Ishikawa (cell line): ENCODE measurements around the gene UCK1.

ENCODE experiments used
- CEBPB ChIP-seq: IDR thresholded peaks from 2 replicates; pipeline ENCODE4 v1.6.1; 2012
- CREB1 ChIP-seq: IDR thresholded peaks from 2 replicates; pipeline ENCODE4 v1.6.1; 2012; ENCODE audit warnings: low read depth
- EGR1 ChIP-seq: IDR thresholded peaks from 2 replicates; pipeline ENCODE4 v1.6.1; 2012
- EP300 ChIP-seq: IDR thresholded peaks from 2 replicates; pipeline ENCODE4 v1.6.1; 2012; ENCODE audit warnings: borderline replicate concordance
- FOXM1 ChIP-seq: IDR thresholded peaks from 2 replicates; pipeline ENCODE4 v1.6.1; 2012; ENCODE audit warnings: low read depth, borderline replicate concordance
- NFIC ChIP-seq: IDR thresholded peaks from 2 replicates; pipeline ENCODE4 v1.6.1; 2012
- RAD21 ChIP-seq: IDR thresholded peaks from 2 replicates; pipeline ENCODE4 v1.6.1; 2012; ENCODE audit warnings: low read depth
- TAF1 ChIP-seq: IDR thresholded peaks from 2 replicates; pipeline ENCODE4 v1.6.1; 2012; ENCODE audit warnings: low read depth, mild to moderate bottlenecking
- TCF12 ChIP-seq: IDR thresholded peaks from 2 replicates; pipeline ENCODE4 v1.6.1; 2012; ENCODE audit warnings: low read depth
- TEAD4 ChIP-seq: IDR thresholded peaks from 2 replicates; pipeline ENCODE4 v1.6.1; 2012
- YY1 ChIP-seq: IDR thresholded peaks from 2 replicates; pipeline ENCODE4 v1.6.1; 2012; ENCODE audit warnings: low read depth
- ZBTB7A ChIP-seq: IDR thresholded peaks from 2 replicates; pipeline ENCODE4 v1.6.1; 2012; ENCODE audit warnings: low read depth
- TF ChIP-seq, protein P1 (sequence below): IDR thresholded peaks from 2 replicates; pipeline ENCODE4 v1.6.1; 2012
- TF ChIP-seq, protein P2 (sequence below): IDR thresholded peaks from 2 replicates; pipeline ENCODE4 v1.6.1; 2012
- TF ChIP-seq, protein P3 (sequence below): IDR thresholded peaks from 2 replicates; pipeline ENCODE4 v1.6.1; 2012; ENCODE audit warnings: low read depth, mild to moderate bottlenecking

UCK1 gene

DNA sequence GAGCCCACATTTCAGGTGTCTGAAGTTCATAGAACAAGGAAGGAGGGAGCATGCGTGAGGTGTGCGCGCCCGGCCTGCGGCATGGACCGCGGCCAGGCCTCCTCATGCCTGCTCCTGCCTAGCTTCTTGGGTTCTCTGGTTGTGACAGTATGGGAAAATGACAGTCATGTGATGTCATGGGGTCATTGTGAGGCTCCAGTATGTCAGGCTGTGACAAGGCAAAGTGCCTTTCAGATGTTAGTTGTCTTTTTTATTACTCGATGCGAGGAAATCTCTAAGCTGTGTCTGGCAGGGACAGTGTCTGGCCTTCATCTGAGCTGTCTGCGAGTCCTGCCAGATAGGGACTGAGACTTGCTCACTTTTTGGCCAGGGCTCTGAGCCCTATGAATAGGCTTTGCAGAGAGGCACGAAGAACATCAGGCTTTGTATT lies 13.3 kb downstream of the UCK1 start:
- TF ChIP-seq EP300, result no peak
- no peak for TF ChIP-seq FOXM1
- no peak for TF ChIP-seq NFIC
- no peak for TF ChIP-seq EGR1
- TF ChIP-seq TAF1, result no peak
- no peak for TF ChIP-seq CEBPB
- TF ChIP-seq, protein P1, sequence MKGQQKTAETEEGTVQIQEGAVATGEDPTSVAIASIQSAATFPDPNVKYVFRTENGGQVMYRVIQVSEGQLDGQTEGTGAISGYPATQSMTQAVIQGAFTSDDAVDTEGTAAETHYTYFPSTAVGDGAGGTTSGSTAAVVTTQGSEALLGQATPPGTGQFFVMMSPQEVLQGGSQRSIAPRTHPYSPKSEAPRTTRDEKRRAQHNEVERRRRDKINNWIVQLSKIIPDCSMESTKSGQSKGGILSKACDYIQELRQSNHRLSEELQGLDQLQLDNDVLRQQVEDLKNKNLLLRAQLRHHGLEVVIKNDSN, result no peak
- no peak for TF ChIP-seq CREB1
- TF ChIP-seq YY1, result no peak
- TF ChIP-seq ZBTB7A, result no peak
- no peak for TF ChIP-seq TEAD4
- TF ChIP-seq RAD21, result no peak
- TF ChIP-seq TCF12, result no peak

DNA sequence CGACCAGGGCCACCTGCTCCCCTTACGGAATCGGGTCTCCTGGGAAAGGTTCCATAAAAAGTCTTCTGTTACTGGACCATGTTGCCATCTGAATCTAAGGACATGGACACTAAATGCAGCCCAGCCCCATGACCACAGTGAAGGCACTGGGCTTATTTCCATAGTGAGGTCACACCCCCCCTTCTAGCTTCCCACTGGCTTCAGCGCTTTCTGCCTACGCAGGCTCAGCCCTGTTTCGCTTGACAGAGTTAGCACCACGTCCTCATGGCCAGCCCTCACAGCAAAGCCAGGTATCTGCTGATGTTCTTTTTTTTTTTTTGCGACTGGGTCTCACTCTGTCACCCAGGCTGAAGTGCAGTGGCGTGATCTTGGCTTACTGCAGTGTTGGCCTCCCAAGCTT lies 14.1 kb downstream of the UCK1 start:
- TF ChIP-seq ZBTB7A, result no peak

DNA sequence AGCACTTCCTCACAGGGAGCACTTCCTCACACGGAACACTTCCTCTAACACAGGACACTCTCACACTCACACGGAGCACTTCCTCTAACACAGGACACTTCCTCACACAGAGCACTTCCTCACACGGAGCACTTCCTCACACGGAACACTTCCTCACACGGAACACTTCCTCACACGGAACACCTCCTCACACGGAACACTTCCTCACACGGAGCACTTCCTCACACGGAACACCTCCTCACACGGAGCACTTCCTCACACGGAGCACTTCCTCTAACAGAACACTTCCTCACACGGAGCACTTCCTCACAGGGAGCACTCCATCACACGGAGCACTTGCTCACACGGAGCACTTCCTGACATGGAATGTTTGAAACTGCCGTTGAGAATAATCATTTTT lies 15.0 kb downstream of the UCK1 start:
- TF ChIP-seq TEAD4, result no peak
- no peak for TF ChIP-seq YY1
- TF ChIP-seq EP300, result no peak
- TF ChIP-seq, protein P1, result no peak
- no peak for TF ChIP-seq NFIC
- TF ChIP-seq ZBTB7A, result no peak
- no peak for TF ChIP-seq FOXM1
- no peak for TF ChIP-seq CEBPB
- TF ChIP-seq, protein P2, sequence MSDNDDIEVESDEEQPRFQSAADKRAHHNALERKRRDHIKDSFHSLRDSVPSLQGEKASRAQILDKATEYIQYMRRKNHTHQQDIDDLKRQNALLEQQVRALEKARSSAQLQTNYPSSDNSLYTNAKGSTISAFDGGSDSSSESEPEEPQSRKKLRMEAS, result no peak

DNA sequence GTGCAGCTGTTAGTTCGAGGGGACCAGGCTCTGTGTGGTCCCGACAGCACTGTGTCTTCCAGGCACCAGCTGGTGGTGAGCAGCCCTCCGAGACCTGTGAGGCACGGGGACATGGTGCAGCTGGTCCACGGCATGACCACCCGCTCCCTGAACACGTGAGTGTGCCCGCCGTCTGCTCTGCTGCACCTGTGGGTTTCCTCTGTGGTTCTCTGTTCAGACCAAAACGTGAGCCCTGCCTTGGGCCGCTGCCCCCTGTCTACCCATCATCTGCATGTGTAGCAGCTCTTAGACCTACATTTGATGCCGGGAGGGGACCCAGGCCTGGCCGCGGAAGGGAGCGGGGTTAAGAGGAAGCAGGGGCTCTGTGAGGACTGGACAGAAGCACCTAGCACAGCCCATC lies 17.9 kb downstream of the UCK1 start:
- TF ChIP-seq TAF1, result no peak
- TF ChIP-seq YY1, result no peak

DNA sequence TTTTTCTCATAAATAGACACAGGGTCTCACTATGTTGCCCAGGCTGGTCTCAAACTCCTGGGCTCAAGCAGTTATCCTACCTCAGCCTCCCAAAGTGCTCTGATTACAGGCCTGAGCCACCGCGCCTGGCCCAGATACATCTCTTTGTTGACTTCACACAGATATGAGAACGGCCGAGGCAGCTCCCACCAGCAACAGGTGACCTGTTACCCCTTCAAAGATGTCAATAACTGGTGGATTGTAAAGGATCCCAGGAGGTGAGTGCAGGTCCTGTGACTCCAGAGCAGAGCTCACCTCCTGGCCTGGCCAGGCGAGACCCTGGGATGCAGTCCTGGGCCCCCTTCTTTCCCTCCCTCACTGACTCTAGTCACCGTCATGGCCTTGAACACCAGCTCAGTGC lies 19.2 kb downstream of the UCK1 start:
- TF ChIP-seq, protein P2, result no peak
- TF ChIP-seq FOXM1 (no peak), EP300 (no peak), TEAD4 (no peak), RAD21 (no peak), CREB1 (no peak)
- TF ChIP-seq, protein P1, result no peak

DNA sequence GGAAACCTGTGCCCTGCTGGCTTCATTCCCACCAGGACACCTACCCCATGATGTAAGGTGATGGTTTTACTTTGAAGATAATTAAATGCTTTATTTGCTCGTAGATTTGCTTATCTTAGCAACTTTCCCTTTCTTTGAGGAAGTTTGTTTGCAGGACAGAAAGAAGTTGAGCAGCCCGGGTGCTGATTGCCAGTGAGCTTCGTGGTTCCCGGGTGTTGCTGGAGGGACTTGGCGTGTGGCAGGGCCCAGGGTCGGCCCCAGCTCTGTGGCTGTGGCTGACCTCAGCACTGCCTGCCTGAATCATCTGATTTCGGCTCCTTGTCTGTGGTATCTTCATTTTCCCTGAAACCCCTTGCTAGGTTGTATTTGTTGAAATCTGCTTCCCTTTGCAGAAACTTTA lies 19.6 kb downstream of the UCK1 start:
- TF ChIP-seq, protein P1, result no peak
- no peak for TF ChIP-seq FOXM1
- no peak for TF ChIP-seq NFIC
- TF ChIP-seq, protein P2, result no peak
- no peak for TF ChIP-seq CREB1
- no peak for TF ChIP-seq ZBTB7A
- TF ChIP-seq EGR1, result no peak
- no peak for TF ChIP-seq RAD21
- TF ChIP-seq EP300, result no peak
- TF ChIP-seq YY1, result no peak
- TF ChIP-seq TCF12, result no peak
- no peak for TF ChIP-seq TEAD4
- TF ChIP-seq, protein P3, sequence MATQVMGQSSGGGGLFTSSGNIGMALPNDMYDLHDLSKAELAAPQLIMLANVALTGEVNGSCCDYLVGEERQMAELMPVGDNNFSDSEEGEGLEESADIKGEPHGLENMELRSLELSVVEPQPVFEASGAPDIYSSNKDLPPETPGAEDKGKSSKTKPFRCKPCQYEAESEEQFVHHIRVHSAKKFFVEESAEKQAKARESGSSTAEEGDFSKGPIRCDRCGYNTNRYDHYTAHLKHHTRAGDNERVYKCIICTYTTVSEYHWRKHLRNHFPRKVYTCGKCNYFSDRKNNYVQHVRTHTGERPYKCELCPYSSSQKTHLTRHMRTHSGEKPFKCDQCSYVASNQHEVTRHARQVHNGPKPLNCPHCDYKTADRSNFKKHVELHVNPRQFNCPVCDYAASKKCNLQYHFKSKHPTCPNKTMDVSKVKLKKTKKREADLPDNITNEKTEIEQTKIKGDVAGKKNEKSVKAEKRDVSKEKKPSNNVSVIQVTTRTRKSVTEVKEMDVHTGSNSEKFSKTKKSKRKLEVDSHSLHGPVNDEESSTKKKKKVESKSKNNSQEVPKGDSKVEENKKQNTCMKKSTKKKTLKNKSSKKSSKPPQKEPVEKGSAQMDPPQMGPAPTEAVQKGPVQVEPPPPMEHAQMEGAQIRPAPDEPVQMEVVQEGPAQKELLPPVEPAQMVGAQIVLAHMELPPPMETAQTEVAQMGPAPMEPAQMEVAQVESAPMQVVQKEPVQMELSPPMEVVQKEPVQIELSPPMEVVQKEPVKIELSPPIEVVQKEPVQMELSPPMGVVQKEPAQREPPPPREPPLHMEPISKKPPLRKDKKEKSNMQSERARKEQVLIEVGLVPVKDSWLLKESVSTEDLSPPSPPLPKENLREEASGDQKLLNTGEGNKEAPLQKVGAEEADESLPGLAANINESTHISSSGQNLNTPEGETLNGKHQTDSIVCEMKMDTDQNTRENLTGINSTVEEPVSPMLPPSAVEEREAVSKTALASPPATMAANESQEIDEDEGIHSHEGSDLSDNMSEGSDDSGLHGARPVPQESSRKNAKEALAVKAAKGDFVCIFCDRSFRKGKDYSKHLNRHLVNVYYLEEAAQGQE, result no peak
- no peak for TF ChIP-seq TAF1

DNA sequence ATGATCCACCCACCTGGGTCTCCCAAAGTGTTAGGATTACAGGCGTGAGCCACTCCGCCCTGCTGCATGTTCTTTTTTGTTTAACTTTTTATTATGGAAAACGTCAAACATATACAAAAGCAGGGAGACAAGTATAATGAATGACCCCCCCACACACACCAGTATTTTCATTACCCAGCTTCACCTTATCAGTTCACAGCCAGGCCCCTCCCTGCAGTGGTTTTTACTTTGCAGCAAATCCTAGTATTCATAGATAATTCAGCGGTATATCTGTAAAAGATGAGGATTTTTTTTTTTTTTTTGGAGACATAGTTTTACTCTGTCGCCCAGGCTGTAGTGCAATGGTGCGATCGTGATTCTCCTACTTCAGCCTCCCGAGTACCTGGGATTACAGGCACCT lies 26.1 kb downstream of the UCK1 start:
- TF ChIP-seq EP300 (no peak), RAD21 (no peak), TEAD4 (no peak), CEBPB (no peak), EGR1 (no peak), CREB1 (no peak), TCF12 (no peak), ZBTB7A (no peak), FOXM1 (no peak), TAF1 (no peak), YY1 (no peak), NFIC (no peak)
- TF ChIP-seq, protein P1, result no peak
- TF ChIP-seq, protein P3, result no peak
- TF ChIP-seq, protein P2, result no peak
